ENCODE results near the gene CTPS1.

Gene CTPS1
- total RNA-seq = 9.9 to 38.2 (median 26.1) reads per million in 18 experiments

- peak; percentile 92 to 94 for DNase-seq
Observed at GRCh38 chr1:40979241-40980067, at the start of gene CTPS1. Gene CTPS1, plus strand, starts transcription at chr1:40979696. Its CDS starts 3,595 bp downstream, at chr1:40983291.

GRCh38 chr1:40930174-40930964, 49.1 kb upstream of the CTPS1 start:
- DNase-seq = no peak

- DNase-seq = no peak
Observed at GRCh38 chr1:40931601-40932000, 47.9 kb upstream of the CTPS1 start.

GRCh38 chr1:40932006-40932405, 47.5 kb upstream of the CTPS1 start:
- no peak for DNase-seq

- DNase-seq = peak; percentile 35 to 66
Observed at GRCh38 chr1:40936931-40937339, 42.6 kb upstream of the CTPS1 start.

- no peak for DNase-seq
Observed at GRCh38 chr1:40938393-40938792, 41.1 kb upstream of the CTPS1 start.

- peak; percentile 76 to 84 for DNase-seq
Observed at GRCh38 chr1:40939320-40940059, 40.0 kb upstream of the CTPS1 start.

GRCh38 chr1:40944326-40944725, 35.2 kb upstream of the CTPS1 start:
- DNase-seq = no peak

- DNase-seq = no peak
Observed at GRCh38 chr1:40944841-40945430, 34.6 kb upstream of the CTPS1 start.

GRCh38 chr1:40945491-40945973, 34.0 kb upstream of the CTPS1 start:
- no peak for DNase-seq

- peak; percentile 75 to 76 for DNase-seq
Observed at GRCh38 chr1:40948741-40949443, 30.6 kb upstream of the CTPS1 start.

- DNase-seq = no peak
Observed at GRCh38 chr1:40949563-40949962, 29.9 kb upstream of the CTPS1 start.

GRCh38 chr1:40951943-40952743, 27.4 kb upstream of the CTPS1 start:
- DNase-seq = peak; percentile 40 to 52

- no peak for DNase-seq
Observed at GRCh38 chr1:40952744-40953315, 26.7 kb upstream of the CTPS1 start.

- DNase-seq = no peak
Observed at GRCh38 chr1:40954626-40955025, 24.9 kb upstream of the CTPS1 start.

- DNase-seq = no peak
Observed at GRCh38 chr1:40955266-40955665, 24.2 kb upstream of the CTPS1 start.

- DNase-seq = peak; percentile 52 to 54
Observed at GRCh38 chr1:40956407-40956806, 23.1 kb upstream of the CTPS1 start.

GRCh38 chr1:40958210-40958609, 21.3 kb upstream of the CTPS1 start:
- no peak for DNase-seq

GRCh38 chr1:40965531-40965930, 14.0 kb upstream of the CTPS1 start:
- DNase-seq = no peak

GRCh38 chr1:40966417-40966816, 13.1 kb upstream of the CTPS1 start:
- no peak for DNase-seq
